A549 (cell line): ENCODE results near the gene RSPH3. TPM values are rescaled to one million over a fixed set of nuclear protein-coding genes. Genes with fewer than 3 reads are reported as not detected.
"Not testable (repeated sequence)": the region's sequence is repeated elsewhere in the genome, so short reads cannot be mapped to it uniquely, and the experiment has no call there.

ENCODE experiments used
- ATAC-seq, 2 experiments: fragments of 200-7000 bp in 1 of 2; fragments of >200 bp in 1 of 2; cut with Nextera tagmentation in 1 of 2; cut with Tn5 transposase in 1 of 2; 3 replicates each; pipeline versions ENCODE4 v1.8.0 to v1.9.1; 2018 to 2020; ENCODE audit warnings: mild to moderate bottlenecking in 1 of 2, moderate library complexity in 1 of 2
- CTCF ChIA-PET: fragments of 300-600 bp; sonication (Branson Sonifier 250); formaldehyde crosslinking; extraction: SDS; loops from one replicate; lab custom pipeline; 2021; ENCODE audit warnings: antibody characterized with exemption, inconsistent platforms; lab: Yijun Ruan, JAX
- POLR2A ChIA-PET: fragments of 350-600 bp; formaldehyde crosslinking; extraction: SDS; loops from one replicate; lab custom pipeline; 2021; ENCODE audit warnings: antibody characterized with exemption, inconsistent platforms; lab: Yijun Ruan, JAX
- DNase-seq, 2 experiments: peaks; one replicate each; pipeline versions ENCODE4 v3.0.0 to v3.0.0-alpha.2; 2011 to 2016; ENCODE audit warnings: low read depth in 1 of 2, low spot score in 1 of 2
- FAIRE-seq: peaks from 2 replicates; lab custom pipeline; 2011; peaks lifted over from hg19 to GRCh38; lab: Jason Lieb, UNC
- H3K27ac ChIP-seq, 2 experiments: fragments of >200 bp; sonication (Bioruptor Twin); formaldehyde crosslinking; 3 replicates each; pipeline ENCODE4 v1.5.1; 2016 to 2017
- H3K4me1 ChIP-seq: fragments of >200 bp; sonication (Bioruptor Twin); formaldehyde crosslinking; 3 replicates; pipeline ENCODE4 v1.6.1; 2016
- H3K4me2 ChIP-seq: fragments of >200 bp; sonication (Bioruptor Twin); formaldehyde crosslinking; 3 replicates; pipeline ENCODE4 v1.6.1; 2016
- H3K4me3 ChIP-seq: fragments of >200 bp; sonication (Bioruptor Twin); formaldehyde crosslinking; 3 replicates; pipeline ENCODE4 v1.5.1; 2016
- H3K9me3 ChIP-seq: fragments of >200 bp; sonication (Bioruptor Twin); formaldehyde crosslinking; 3 replicates; pipeline ENCODE4 v1.6.1; 2016
- ATOH8 ChIP-seq: fragments of 250-450 bp; sonication (Bioruptor Pico); IDR thresholded peaks from 2 replicates; pipeline ENCODE4 v1.5.0; 2020; ENCODE audit warnings: low read depth, mild to moderate bottlenecking, moderate library complexity
- BCL3 ChIP-seq: fragments of >200 bp; sonication (Bioruptor Twin); formaldehyde crosslinking; IDR thresholded peaks from 3 replicates; pipeline ENCODE4 v1.6.1; 2016
- BHLHE40 ChIP-seq: IDR thresholded peaks from 2 replicates; pipeline ENCODE4 v1.6.1; 2012; ENCODE audit warnings: low read depth, low read length, inconsistent platforms
- CBX8 ChIP-seq: fragments of 200-600 bp; sonication (generic); IDR thresholded peaks from 2 replicates; pipeline ENCODE4 v1.6.1; 2016
- ESRRA ChIP-seq: fragments of 150-350 bp; IDR thresholded peaks from 2 replicates; pipeline ENCODE4 v1.6.1; 2014; ENCODE audit warnings: mild to moderate bottlenecking, low read length, borderline replicate concordance
- GATA3 ChIP-seq: IDR thresholded peaks from 2 replicates; pipeline ENCODE4 v1.6.1; 2012; ENCODE audit warnings: borderline replicate concordance
- HOXA7 ChIP-seq: fragments of 250-450 bp; sonication (Bioruptor Pico); IDR thresholded peaks from 2 replicates; pipeline ENCODE4 v1.5.0; 2020; ENCODE audit warnings: mild to moderate bottlenecking, moderate library complexity
- HOXB13 ChIP-seq: fragments of 250-450 bp; sonication (Bioruptor Pico); IDR thresholded peaks from 2 replicates; pipeline ENCODE4 v1.5.0; 2020; ENCODE audit warnings: low read depth, mild to moderate bottlenecking, moderate library complexity
- KDM5A ChIP-seq: fragments of 200-600 bp; sonication (generic); IDR thresholded peaks from 2 replicates; pipeline ENCODE4 v1.6.1; 2016; ENCODE audit warnings: antibody characterized with exemption, mild to moderate bottlenecking
- MAZ ChIP-seq: fragments of 150-350 bp; IDR thresholded peaks from 2 replicates; pipeline ENCODE4 v1.6.1; 2014; ENCODE audit warnings: antibody characterized with exemption, low read depth, low read length, borderline replicate concordance
- NFE2L2 ChIP-seq: fragments of 150-350 bp; conservative IDR thresholded peaks from 2 replicates; pipeline ENCODE4 v1.6.1; 2014; ENCODE audit warnings: low read length
- NR3C1 ChIP-seq: fragments of >200 bp; sonication (Bioruptor Twin); formaldehyde crosslinking; IDR thresholded peaks from 3 replicates; pipeline ENCODE4 v1.6.1; 2017
- PHF8 ChIP-seq: fragments of 200-600 bp; sonication (generic); IDR thresholded peaks from 2 replicates; pipeline ENCODE4 v1.6.1; 2016; ENCODE audit warnings: low read depth, mild to moderate bottlenecking, antibody characterized with exemption, moderate library complexity, borderline replicate concordance
- POLR2A ChIP-seq: IDR thresholded peaks from 2 replicates; pipeline ENCODE4 v1.6.1; 2012; ENCODE audit warnings: mild to moderate bottlenecking, low read length
- RAD21 ChIP-seq, 2 experiments: fragments of >200 bp in 1 of 2; sonication (Bioruptor Twin) in 1 of 2; formaldehyde crosslinking in 1 of 2; IDR thresholded peaks in 1 of 2; conservative IDR thresholded peaks in 1 of 2; 2 replicates in 1 of 2; 3 replicates in 1 of 2; pipeline ENCODE4 v1.6.1; 2012 to 2018; ENCODE audit warnings: inconsistent platforms in 1 of 2
- RARB ChIP-seq: fragments of 250-450 bp; sonication (Bioruptor Pico); IDR thresholded peaks from 2 replicates; pipeline ENCODE4 v1.8.0; 2021; ENCODE audit warnings: mild to moderate bottlenecking, moderate library complexity
- RFX5 ChIP-seq: fragments of 450-650 bp; IDR thresholded peaks from 2 replicates; pipeline ENCODE4 v1.7.1; 2014; ENCODE audit warnings: antibody characterized with exemption, mild to moderate bottlenecking, moderate library complexity
- RNF2 ChIP-seq: fragments of 200-600 bp; sonication (generic); IDR thresholded peaks from 2 replicates; pipeline ENCODE4 v1.6.1; 2016; ENCODE audit warnings: low read depth, mild to moderate bottlenecking, antibody characterized with exemption, moderate library complexity, borderline replicate concordance
- SMC3 ChIP-seq: fragments of >200 bp; sonication (Bioruptor Twin); formaldehyde crosslinking; IDR thresholded peaks from 3 replicates; pipeline ENCODE4 v1.6.1; 2018; ENCODE audit warnings: inconsistent platforms
- USF2 ChIP-seq: fragments of 450-650 bp; IDR thresholded peaks from 2 replicates; pipeline ENCODE4 v1.6.1; 2014; ENCODE audit warnings: antibody characterized with exemption
- ZNF302 ChIP-seq: fragments of 250-450 bp; sonication (Bioruptor Pico); IDR thresholded peaks from 2 replicates; pipeline ENCODE4 v1.9.0; 2021; ENCODE audit warnings: inconsistent platforms, mild to moderate bottlenecking, moderate library complexity
- ZSCAN20 ChIP-seq: fragments of 250-450 bp; sonication (Bioruptor Pico); IDR thresholded peaks from 2 replicates; pipeline ENCODE4 v1.8.0; 2022; ENCODE audit warnings: mild to moderate bottlenecking, moderate library complexity
- WGBS: methylation state at CpG from one replicate; pipeline ENCODE4 v1.1.6; 2017; ENCODE audit errors: missing lambda C conversion rate; 5-methylcytosine and 5-hydroxymethylcytosine counted together
- polyA plus RNA-seq, 4 experiments: library from polyadenylated mRNA; depleted of rRNA in 3 of 4; stranded (reverse); fragments of >200 nt; fragmentation: RNase III in 1 of 4; extraction: RNeasy Plus Mini Kit Qiagen cat#74134 plus additional on column Dnase treatment in 1 of 4; gene quantifications; 2 replicates in 3 of 4; 3 replicates in 1 of 4; pipeline ENCODE4 v1.2.3, GENCODE V29; 2011 to 2017
- TF ChIP-seq, protein P1 (sequence below): fragments of 200-600 bp; sonication (generic); IDR thresholded peaks from 2 replicates; pipeline ENCODE4 v1.6.1; 2016; ENCODE audit warnings: antibody characterized with exemption, mild to moderate bottlenecking, moderate library complexity
- TF ChIP-seq, protein P2 (sequence below): fragments of >200 bp; sonication (Bioruptor Twin); formaldehyde crosslinking; IDR thresholded peaks from 3 replicates; pipeline ENCODE4 v1.5.1; 2016

Gene RSPH3
- polyA plus RNA-seq, 2 of the 4 experiments (the other 2 are of a cell fraction): 2.6 to 3.6 TPM

- POLR2A ChIA-PET: no interaction called here
- Histone ChIP-seq H3K4me3 (no peak overlapping the region), H3K4me2 (no peak overlapping the region), H3K9me3 (no peaks in the 10 kb centered on the region), H3K27ac (no peak overlapping the region)
- ATAC-seq (no peak), DNase-seq (no peak), FAIRE-seq (no peak)
- 70% methylated on average over 4 of the region's 4 CpGs for WGBS
- CTCF ChIA-PET: no interaction called here
- no peak for TF ChIP-seq USF2
- no peak for TF ChIP-seq HOXA7
- TF ChIP-seq KDM5A: no peak
- TF ChIP-seq RNF2: no peak
- TF ChIP-seq PHF8: no peak
- no peak for TF ChIP-seq ESRRA
- TF ChIP-seq HOXB13: no peak
- no peak for TF ChIP-seq ZSCAN20 (CRISPR knock-in tag)
- no peak for TF ChIP-seq NFE2L2
- TF ChIP-seq POLR2A: no peak
- no peak for TF ChIP-seq RARB
- no peak for TF ChIP-seq BCL3
- no peak for TF ChIP-seq SMC3
- TF ChIP-seq CBX8: no peak
- TF ChIP-seq, all 56 proteins: peak for 0
- no peaks in the 10 kb centered on the region for H3K4me1 ChIP-seq
Observed at GRCh38 chr6:159012201-159012600, 12.2 kb upstream of the RSPH3 start.

- ATAC-seq, POLR2A ChIA-PET, H3K4me3 ChIP-seq, DNase-seq, H3K27ac ChIP-seq, H3K4me1 ChIP-seq, H3K4me2 ChIP-seq, FAIRE-seq, H3K9me3 ChIP-seq: not testable (repeated sequence)
- CTCF ChIA-PET: interaction anchor here (0.7 to 5.9 kb wide), 5 partner anchors 20 to 126 kb away, joined by 4 to 45 read pairs (median 5); no protein-coding TSS in a partner anchor
- 74% methylated on average over 7 of the region's 7 CpGs for WGBS
Observed at GRCh38 chr6:159010037-159010612, 10.1 kb upstream of the RSPH3 start.

GRCh38 chr6:159008656-159009288 lies 8.8 kb upstream of the RSPH3 start:
- FAIRE-seq (no peak), ATAC-seq (peak in 1 of 2 experiments; percentile 60; a peak in 3 of 6 replicates), DNase-seq (peak; percentile 21 to 29)
- WGBS: 40% methylated on average over 10 of the region's 10 CpGs
- POLR2A ChIA-PET: no interaction called here
- Histone ChIP-seq H3K9me3 (no peaks in the 10 kb centered on the region), H3K4me1 (no peaks in the 10 kb centered on the region), H3K4me3 (no peak overlapping the region), H3K4me2 (no peak overlapping the region), H3K27ac (no peak overlapping the region)
- TF ChIP-seq RAD21 (conservative IDR thresholded peaks at IDR 0.05 in 1 of 2, IDR thresholded peaks at IDR 0.05 in 1 of 2): peak; percentile 45 to 51
- TF ChIP-seq BHLHE40: no peak
- TF ChIP-seq, protein P1, sequence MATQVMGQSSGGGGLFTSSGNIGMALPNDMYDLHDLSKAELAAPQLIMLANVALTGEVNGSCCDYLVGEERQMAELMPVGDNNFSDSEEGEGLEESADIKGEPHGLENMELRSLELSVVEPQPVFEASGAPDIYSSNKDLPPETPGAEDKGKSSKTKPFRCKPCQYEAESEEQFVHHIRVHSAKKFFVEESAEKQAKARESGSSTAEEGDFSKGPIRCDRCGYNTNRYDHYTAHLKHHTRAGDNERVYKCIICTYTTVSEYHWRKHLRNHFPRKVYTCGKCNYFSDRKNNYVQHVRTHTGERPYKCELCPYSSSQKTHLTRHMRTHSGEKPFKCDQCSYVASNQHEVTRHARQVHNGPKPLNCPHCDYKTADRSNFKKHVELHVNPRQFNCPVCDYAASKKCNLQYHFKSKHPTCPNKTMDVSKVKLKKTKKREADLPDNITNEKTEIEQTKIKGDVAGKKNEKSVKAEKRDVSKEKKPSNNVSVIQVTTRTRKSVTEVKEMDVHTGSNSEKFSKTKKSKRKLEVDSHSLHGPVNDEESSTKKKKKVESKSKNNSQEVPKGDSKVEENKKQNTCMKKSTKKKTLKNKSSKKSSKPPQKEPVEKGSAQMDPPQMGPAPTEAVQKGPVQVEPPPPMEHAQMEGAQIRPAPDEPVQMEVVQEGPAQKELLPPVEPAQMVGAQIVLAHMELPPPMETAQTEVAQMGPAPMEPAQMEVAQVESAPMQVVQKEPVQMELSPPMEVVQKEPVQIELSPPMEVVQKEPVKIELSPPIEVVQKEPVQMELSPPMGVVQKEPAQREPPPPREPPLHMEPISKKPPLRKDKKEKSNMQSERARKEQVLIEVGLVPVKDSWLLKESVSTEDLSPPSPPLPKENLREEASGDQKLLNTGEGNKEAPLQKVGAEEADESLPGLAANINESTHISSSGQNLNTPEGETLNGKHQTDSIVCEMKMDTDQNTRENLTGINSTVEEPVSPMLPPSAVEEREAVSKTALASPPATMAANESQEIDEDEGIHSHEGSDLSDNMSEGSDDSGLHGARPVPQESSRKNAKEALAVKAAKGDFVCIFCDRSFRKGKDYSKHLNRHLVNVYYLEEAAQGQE: no peak
- 0 out of 3 replicates have a peak, but pooled peaks have one; percentile 26 for TF ChIP-seq SMC3
- TF ChIP-seq NR3C1: no peak
- no peak for TF ChIP-seq ZNF302 (CRISPR knock-in tag)
- no peak for TF ChIP-seq MAZ
- TF ChIP-seq, protein P2, sequence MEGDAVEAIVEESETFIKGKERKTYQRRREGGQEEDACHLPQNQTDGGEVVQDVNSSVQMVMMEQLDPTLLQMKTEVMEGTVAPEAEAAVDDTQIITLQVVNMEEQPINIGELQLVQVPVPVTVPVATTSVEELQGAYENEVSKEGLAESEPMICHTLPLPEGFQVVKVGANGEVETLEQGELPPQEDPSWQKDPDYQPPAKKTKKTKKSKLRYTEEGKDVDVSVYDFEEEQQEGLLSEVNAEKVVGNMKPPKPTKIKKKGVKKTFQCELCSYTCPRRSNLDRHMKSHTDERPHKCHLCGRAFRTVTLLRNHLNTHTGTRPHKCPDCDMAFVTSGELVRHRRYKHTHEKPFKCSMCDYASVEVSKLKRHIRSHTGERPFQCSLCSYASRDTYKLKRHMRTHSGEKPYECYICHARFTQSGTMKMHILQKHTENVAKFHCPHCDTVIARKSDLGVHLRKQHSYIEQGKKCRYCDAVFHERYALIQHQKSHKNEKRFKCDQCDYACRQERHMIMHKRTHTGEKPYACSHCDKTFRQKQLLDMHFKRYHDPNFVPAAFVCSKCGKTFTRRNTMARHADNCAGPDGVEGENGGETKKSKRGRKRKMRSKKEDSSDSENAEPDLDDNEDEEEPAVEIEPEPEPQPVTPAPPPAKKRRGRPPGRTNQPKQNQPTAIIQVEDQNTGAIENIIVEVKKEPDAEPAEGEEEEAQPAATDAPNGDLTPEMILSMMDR: peak; percentile 47
- TF ChIP-seq GATA3: no peak
- no peak for TF ChIP-seq RFX5
- no peak for TF ChIP-seq HOXB13
- no peak for TF ChIP-seq ATOH8
- CTCF ChIA-PET: interaction anchor here (0.6 to 5.9 kb wide), 16 partner anchors 8 to 647 kb away, joined by 3 to 45 read pairs (median 3); partner anchors contain the start of gene EZR
